ENCODE measurements around the gene ASB15. TPM values are rescaled to one million over a fixed set of nuclear protein-coding genes. Genes with fewer than 3 reads are reported as not detected.

The ASB15 gene
- total and polyA plus RNA-seq, 2 of the 13 experiments (the other 11 are each of a cell fraction or from before 2014, with no cell fraction given) = not detected

DNA sequence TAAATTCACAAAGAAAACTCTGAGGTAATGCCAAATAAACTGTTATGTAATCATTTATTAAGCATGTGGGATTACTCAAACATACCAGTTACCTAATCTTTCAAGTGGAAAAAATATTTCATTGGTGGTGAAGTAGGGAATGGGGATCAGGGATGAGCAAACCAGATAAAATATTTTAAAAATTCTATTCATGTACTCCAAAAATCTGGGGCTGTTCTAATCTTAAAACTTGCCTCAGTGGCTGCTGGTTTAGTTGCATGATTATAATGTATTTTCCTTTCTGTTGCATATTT lies 73.5 kb downstream of the ASB15 start:
- no peak overlapping the region for H3K27ac ChIP-seq (ENCODE audit: extremely low read length, insufficient read depth, low read length)
- intact Hi-C loops (cut with micrococcal nuclease; ENCODE audit: unreplicated experiment) (no loop called here), in situ Hi-C loops (cut with HindIII; ENCODE audit: extremely low pct_ligation_motif_present, low pct_unique_long_range_greater_than_20kb) (no loop called here)
- H3K4me1 ChIP-seq (ENCODE audit: insufficient read depth, low read length) = no peaks in the 10 kb centered on the region
- TF ChIP-seq, protein P1, sequence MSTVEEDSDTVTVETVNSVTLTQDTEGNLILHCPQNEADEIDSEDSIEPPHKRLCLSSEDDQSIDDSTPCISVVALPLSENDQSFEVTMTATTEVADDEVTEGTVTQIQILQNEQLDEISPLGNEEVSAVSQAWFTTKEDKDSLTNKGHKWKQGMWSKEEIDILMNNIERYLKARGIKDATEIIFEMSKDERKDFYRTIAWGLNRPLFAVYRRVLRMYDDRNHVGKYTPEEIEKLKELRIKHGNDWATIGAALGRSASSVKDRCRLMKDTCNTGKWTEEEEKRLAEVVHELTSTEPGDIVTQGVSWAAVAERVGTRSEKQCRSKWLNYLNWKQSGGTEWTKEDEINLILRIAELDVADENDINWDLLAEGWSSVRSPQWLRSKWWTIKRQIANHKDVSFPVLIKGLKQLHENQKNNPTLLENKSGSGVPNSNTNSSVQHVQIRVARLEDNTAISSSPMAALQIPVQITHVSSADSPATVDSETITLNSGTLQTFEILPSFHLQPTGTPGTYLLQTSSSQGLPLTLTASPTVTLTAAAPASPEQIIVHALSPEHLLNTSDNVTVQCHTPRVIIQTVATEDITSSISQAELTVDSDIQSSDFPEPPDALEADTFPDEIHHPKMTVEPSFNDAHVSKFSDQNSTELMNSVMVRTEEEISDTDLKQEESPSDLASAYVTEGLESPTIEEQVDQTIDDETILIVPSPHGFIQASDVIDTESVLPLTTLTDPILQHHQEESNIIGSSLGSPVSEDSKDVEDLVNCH (CRISPR knock-in tag; IDR thresholded peaks at IDR 0.05) = no peak
- TF ChIP-seq PAWR (CRISPR knock-in tag; IDR thresholded peaks at IDR 0.05; ENCODE audit: borderline replicate concordance) = no peak
- TF ChIP-seq ATF7 (IDR thresholded peaks at IDR 0.05) = 0 out of 2 replicates have a peak, but pooled peaks have one; percentile 6
- no peak for TF ChIP-seq ATF7 (CRISPR knock-in tag; IDR thresholded peaks at IDR 0.05)
- H3K9me3 ChIP-seq (ENCODE audit: low read length) = no peaks in the 10 kb centered on the region
- POLR2A ChIA-PET = no interaction called here
- no peak overlapping the region for H2AFZ ChIP-seq (ENCODE audit: low read length)
- DNase-seq (ENCODE audit: low spot score) (no peak), FAIRE-seq (no peak), ATAC-seq (no peak)
- H4K20me1 ChIP-seq (ENCODE audit: insufficient read depth, low read length) = no peaks in the 10 kb centered on the region
- no peak overlapping the region for H3K9ac ChIP-seq (ENCODE audit: insufficient read depth, low read depth, low read length)
- CTCF ChIA-PET (ENCODE audit: low intra/inter-chr PET ratio, low total read pairs) = no interaction called here
- no peak overlapping the region for H3K4me3 ChIP-seq (replicated peaks in 1 of 3; ENCODE audit: insufficient read depth in 1 of 3, low read depth in 2 of 3, low read length in 3 of 3)
- no peak overlapping the region for H3K4me2 ChIP-seq (ENCODE audit: low read depth, low read length)
- peaks cover 0 to 2% of the 10 kb centered on the region in 2 experiments; a peak in 2 of 5 replicates for H3K36me3 ChIP-seq (replicated peaks in 1 of 2; ENCODE audit: control insufficient read depth in 1 of 2, insufficient read depth in 2 of 2, low read length in 2 of 2)
- H3K79me2 ChIP-seq (ENCODE audit: insufficient read depth, low read length) = no peaks in the 10 kb centered on the region
- H3K27me3 ChIP-seq (ENCODE audit: control insufficient read depth in 1 of 2, insufficient read depth in 2 of 2, low read length in 2 of 2) = no peaks in the 10 kb centered on the region
- no TSS peak for BruUV-seq (replicated peaks)

GRCh38 chr7:123677061-123677715 lies 75.6 kb downstream of the ASB15 start:
- H3K4me1 ChIP-seq (ENCODE audit: insufficient read depth, low read length) = 0 out of 2 replicates have a peak, but pooled peaks cover 8% of the 10 kb centered on the region
- ATAC-seq (no peak), FAIRE-seq (no peak), DNase-seq (ENCODE audit: low spot score) (no peak)
- H3K4me2 ChIP-seq (ENCODE audit: low read depth, low read length) = no peak overlapping the region
- no peak overlapping the region for H2AFZ ChIP-seq (ENCODE audit: low read length)
- no peaks in the 10 kb centered on the region for H3K79me2 ChIP-seq (ENCODE audit: insufficient read depth, low read length)
- no TSS peak for BruUV-seq (replicated peaks)
- no peak overlapping the region for H3K4me3 ChIP-seq (replicated peaks in 1 of 3; ENCODE audit: insufficient read depth in 1 of 3, low read depth in 2 of 3, low read length in 3 of 3)
- no peak overlapping the region for H3K9ac ChIP-seq (ENCODE audit: insufficient read depth, low read depth, low read length)
- ChIA-PET CTCF (ENCODE audit: low intra/inter-chr PET ratio, low total read pairs) (no interaction called here), POLR2A (no interaction called here)
- no peaks in the 10 kb centered on the region for H4K20me1 ChIP-seq (ENCODE audit: insufficient read depth, low read length)
- intact Hi-C loops (cut with micrococcal nuclease; ENCODE audit: unreplicated experiment) = no loop called here
- peaks cover 4% of the 10 kb centered on the region in 2 experiments; a peak in 3 of 5 replicates for H3K36me3 ChIP-seq (replicated peaks in 1 of 2; ENCODE audit: control insufficient read depth in 1 of 2, insufficient read depth in 2 of 2, low read length in 2 of 2)
- in situ Hi-C loops (cut with HindIII; ENCODE audit: extremely low pct_ligation_motif_present, low pct_unique_long_range_greater_than_20kb) = no loop called here
- no peaks in the 10 kb centered on the region for H3K27me3 ChIP-seq (ENCODE audit: control insufficient read depth in 1 of 2, insufficient read depth in 2 of 2, low read length in 2 of 2)
- TF ChIP-seq GATAD1 (CRISPR knock-in tag; IDR thresholded peaks at IDR 0.05) = no peak
- TF ChIP-seq RBAK (CRISPR knock-in tag; IDR thresholded peaks at IDR 0.05) = no peak
- no peak for TF ChIP-seq HOXA7 (CRISPR knock-in tag; IDR thresholded peaks at IDR 0.05)
- peak; percentile 49 for TF ChIP-seq RBM22 (optimal IDR thresholded peaks at IDR 0.05; ENCODE audit: low read length)
- H3K27ac ChIP-seq (ENCODE audit: extremely low read length, insufficient read depth, low read length) = no peak overlapping the region
- WGBS (ENCODE audit: low lambda C conversion rate) = 90% methylated on average over 2 of the region's 2 CpGs
- no peaks in the 10 kb centered on the region for H3K9me3 ChIP-seq (ENCODE audit: low read length)
